ENCODE data around the gene SRP72. TPM values are rescaled to one million over a fixed set of nuclear protein-coding genes. Genes with fewer than 3 reads are reported as not detected.

The SRP72 gene
- total and polyA plus RNA-seq, 2 of the 8 experiments (the other 6 are each of a cell fraction or from before 2014, with no cell fraction given) = 37.7 to 144 TPM

DNA sequence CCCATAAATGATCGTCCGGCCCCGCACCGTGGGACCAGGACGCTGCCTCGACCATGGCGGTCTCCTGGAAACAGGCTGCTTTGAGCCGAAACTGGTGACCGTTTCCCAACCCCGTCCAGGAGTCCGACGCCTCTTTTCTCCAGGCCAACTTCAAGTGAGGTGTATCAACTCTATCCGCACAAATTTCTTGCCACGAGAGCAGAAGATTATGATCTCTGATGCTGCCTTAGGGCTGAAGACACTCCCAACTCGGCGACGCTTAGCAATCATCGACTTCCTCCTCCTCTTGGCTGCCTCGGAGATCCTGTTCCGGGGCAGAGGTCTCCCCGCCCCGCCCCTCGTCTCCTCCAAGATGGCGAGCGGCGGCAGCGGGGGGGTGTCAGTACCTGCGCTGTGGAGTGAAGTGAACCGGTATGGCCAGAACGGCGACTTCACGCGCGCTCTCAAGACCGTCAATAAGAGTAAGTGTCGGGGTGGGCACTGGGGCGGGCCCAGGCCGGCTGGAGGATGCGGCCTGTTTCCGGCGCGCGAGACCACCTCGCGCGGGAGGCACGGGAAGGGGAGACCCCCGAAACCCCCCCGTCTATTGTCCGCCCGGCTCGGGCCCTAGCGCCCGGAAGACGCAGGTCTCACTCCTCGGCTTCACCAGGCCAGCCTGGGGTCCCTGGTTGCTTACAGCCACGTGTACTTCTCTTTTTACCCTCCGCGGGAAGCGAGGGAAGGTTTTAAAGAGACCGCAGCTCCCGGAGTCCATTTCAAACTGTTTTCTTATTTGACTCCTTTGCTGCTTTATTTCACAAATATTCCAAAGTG lies at the start of gene SRP72 (continued):
- TF ChIP-seq RBBP5 (IDR thresholded peaks at IDR 0.05; ENCODE audit: borderline replicate concordance, low read depth, low read length) = peak; percentile 65; the same call in 1 of the 2 replicates
- TF ChIP-seq SIN3A (conservative IDR thresholded peaks at IDR 0.05 in 1 of 2, IDR thresholded peaks at IDR 0.05 in 1 of 2; ENCODE audit: low read depth in 1 of 2, low read length in 2 of 2) = peak in 1 of 2 experiments; percentile 74; a peak in 2 of 4 replicates
- peak; percentile 92 for TF ChIP-seq TAF1 (IDR thresholded peaks at IDR 0.05; ENCODE audit: low read depth, low read length)
- peak; percentile 85; the same call in 1 of the 2 replicates for TF ChIP-seq GABPA (IDR thresholded peaks at IDR 0.05; ENCODE audit: borderline replicate concordance, insufficient read depth, low read length)
- TF ChIP-seq CHD1 (IDR thresholded peaks at IDR 0.05; ENCODE audit: low read depth, low read length) = no peak
- no peak for TF ChIP-seq HDAC2 (IDR thresholded peaks at IDR 0.05; ENCODE audit: borderline replicate concordance in 1 of 2, low read depth in 2 of 2, low read length in 2 of 2)
- TF ChIP-seq SP2 (IDR thresholded peaks at IDR 0.05; ENCODE audit: low read length) = no peak
- TF ChIP-seq RNF2 (IDR thresholded peaks at IDR 0.05; ENCODE audit: borderline replicate concordance, low read depth, low read length, missing control alignments, poor library complexity, severe bottlenecking) = no peak
- peak; percentile 94 for TF ChIP-seq YY1 (IDR thresholded peaks at IDR 0.05; ENCODE audit: low read depth, low read length)
- no peak for TF ChIP-seq FOSL1 (IDR thresholded peaks at IDR 0.05; ENCODE audit: insufficient read depth, low read depth, low read length)
- no peak for TF ChIP-seq RFX5 (IDR thresholded peaks at IDR 0.05; ENCODE audit: borderline replicate concordance, low read depth, low read length)
- TF ChIP-seq NRF1 (IDR thresholded peaks at IDR 0.05; ENCODE audit: low read depth, low read length) = no peak
- peak; percentile 95 for TF ChIP-seq ASH2L (IDR thresholded peaks at IDR 0.05; ENCODE audit: low read length)
- no peak for TF ChIP-seq CBX5 (IDR thresholded peaks at IDR 0.05; ENCODE audit: low read depth, low read length)
- peak; percentile 52 for TF ChIP-seq CHD2 (IDR thresholded peaks at IDR 0.05; ENCODE audit: low read length)
- no peak for TF ChIP-seq JUN (IDR thresholded peaks at IDR 0.05; ENCODE audit: low read depth, low read length)
